ENCODE results near the gene MAD1L1. TPM values are rescaled to one million over a fixed set of nuclear protein-coding genes. Genes with fewer than 3 reads are reported as not detected.

MAD1L1 gene
- total RNA-seq, 2 experiments from 2014 or later = 58.3 to 65.3 TPM

DNA sequence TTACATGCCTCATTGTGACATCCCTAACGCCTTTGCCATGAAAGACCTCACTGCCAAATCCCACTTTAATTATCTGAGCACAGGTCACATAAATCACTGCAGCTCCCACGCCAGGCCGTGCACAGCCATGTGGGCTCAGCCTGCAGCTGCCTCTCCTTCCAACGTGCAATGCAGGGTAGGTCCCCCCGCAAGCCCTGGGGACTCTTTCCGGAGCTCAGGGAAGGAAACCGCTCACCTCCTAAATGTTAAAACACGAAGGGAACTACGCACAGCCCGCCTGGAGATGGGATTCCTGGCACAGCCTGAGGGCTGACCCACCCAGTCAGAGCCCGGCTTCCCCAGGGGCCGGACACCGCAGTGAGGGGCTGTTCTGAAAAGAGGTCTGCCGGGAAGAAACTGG is 128.0 kb downstream of the MAD1L1 start:
- no peaks in the 10 kb centered on the region for H3K79me2 ChIP-seq (ENCODE audit: insufficient read depth, low read depth, low read length)
- peak overlapping the region; percentile 12; the same call in 1 of the 2 replicates for H3K4me2 ChIP-seq (ENCODE audit: low read length)
- H2AFZ ChIP-seq (ENCODE audit: low read length) = no peak overlapping the region; the same call in 1 of the 2 replicates
- H3K9me2 ChIP-seq (ENCODE audit: insufficient read depth, low read length) = no peaks in the 10 kb centered on the region
- no TSS peak for BruUV-seq (replicated peaks)
- ChIA-PET POLR2A (no interaction called here), CTCF (ENCODE audit: unreplicated experiment) (no interaction called here)
- H3K27ac ChIP-seq (ENCODE audit: low read depth, low read length, poor library complexity, severe bottlenecking) = peak overlapping the region; percentile 48
- H3K36me3 ChIP-seq (ENCODE audit: insufficient read depth, low read length) = no peaks in the 10 kb centered on the region
- TF ChIP-seq EZH2phosphoT487 (IDR thresholded peaks at IDR 0.05; ENCODE audit: borderline replicate concordance, low read depth, low read length) = no peak
- TF ChIP-seq, protein P1, sequence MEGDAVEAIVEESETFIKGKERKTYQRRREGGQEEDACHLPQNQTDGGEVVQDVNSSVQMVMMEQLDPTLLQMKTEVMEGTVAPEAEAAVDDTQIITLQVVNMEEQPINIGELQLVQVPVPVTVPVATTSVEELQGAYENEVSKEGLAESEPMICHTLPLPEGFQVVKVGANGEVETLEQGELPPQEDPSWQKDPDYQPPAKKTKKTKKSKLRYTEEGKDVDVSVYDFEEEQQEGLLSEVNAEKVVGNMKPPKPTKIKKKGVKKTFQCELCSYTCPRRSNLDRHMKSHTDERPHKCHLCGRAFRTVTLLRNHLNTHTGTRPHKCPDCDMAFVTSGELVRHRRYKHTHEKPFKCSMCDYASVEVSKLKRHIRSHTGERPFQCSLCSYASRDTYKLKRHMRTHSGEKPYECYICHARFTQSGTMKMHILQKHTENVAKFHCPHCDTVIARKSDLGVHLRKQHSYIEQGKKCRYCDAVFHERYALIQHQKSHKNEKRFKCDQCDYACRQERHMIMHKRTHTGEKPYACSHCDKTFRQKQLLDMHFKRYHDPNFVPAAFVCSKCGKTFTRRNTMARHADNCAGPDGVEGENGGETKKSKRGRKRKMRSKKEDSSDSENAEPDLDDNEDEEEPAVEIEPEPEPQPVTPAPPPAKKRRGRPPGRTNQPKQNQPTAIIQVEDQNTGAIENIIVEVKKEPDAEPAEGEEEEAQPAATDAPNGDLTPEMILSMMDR (conservative IDR thresholded peaks at IDR 0.05; ENCODE audit: low read length) = no peak
- no peak overlapping the region for H3K4me3 ChIP-seq (ENCODE audit: low read depth, low read length, poor library complexity, severe bottlenecking)
- no peaks in the 10 kb centered on the region for H4K20me1 ChIP-seq (ENCODE audit: insufficient read depth, low read length)
- H3K4me1 ChIP-seq (ENCODE audit: insufficient read depth, low read length, poor library complexity, severe bottlenecking) = peaks cover 62% of the 10 kb centered on the region
- intact Hi-C loops (cut with micrococcal nuclease; ENCODE audit: unreplicated experiment) = loop anchor here (5.0 kb wide), 2 partner anchors 37 to 88 kb away; no protein-coding TSS in a partner anchor
- DNase-seq (ENCODE audit: low spot score) = no peak
- no peaks in the 10 kb centered on the region for H3K9me3 ChIP-seq (ENCODE audit: low read length)

DNA sequence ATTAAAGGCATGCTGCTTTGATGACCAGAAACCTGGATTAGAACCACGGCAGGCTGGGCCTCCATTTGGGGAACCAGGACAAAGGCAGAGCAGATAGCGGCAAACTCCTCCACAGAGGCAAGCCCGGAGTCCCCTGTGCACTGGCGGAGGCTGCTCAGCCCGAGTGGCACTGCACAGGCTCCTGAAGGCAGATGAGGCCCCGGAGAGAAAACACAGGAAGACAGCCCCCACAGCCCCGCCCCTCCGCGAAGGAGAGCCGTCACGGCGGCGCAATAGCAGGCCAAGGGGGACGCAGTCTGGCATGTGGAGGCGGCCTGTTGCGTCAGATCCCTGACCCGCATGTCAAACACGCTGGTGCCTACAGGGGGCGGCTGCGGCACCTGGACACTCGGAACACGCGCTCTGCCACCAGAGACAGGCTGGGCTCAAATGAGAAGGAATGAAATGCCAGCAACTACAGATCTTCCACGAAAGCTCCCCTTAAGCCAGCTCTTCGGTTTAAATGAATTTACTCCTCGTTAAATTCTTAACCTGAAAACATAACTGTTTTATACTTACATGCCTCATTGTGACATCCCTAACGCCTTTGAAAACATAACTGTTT is 128.5 kb downstream of the MAD1L1 start:
- Histone ChIP-seq H2AFZ (ENCODE audit: low read length) (no peak overlapping the region; the same call in 1 of the 2 replicates), H3K9me3 (ENCODE audit: low read length) (no peaks in the 10 kb centered on the region), H3K36me3 (ENCODE audit: insufficient read depth, low read length) (no peaks in the 10 kb centered on the region), H3K79me2 (ENCODE audit: insufficient read depth, low read depth, low read length) (no peaks in the 10 kb centered on the region), H3K4me2 (ENCODE audit: low read length) (peak overlapping the region; percentile 33; the same call in 1 of the 2 replicates), H4K20me1 (ENCODE audit: insufficient read depth, low read length) (no peaks in the 10 kb centered on the region), H3K9me2 (ENCODE audit: insufficient read depth, low read length) (no peaks in the 10 kb centered on the region), H3K4me1 (ENCODE audit: insufficient read depth, low read length, poor library complexity, severe bottlenecking) (peaks cover 62% of the 10 kb centered on the region), H3K27ac (ENCODE audit: low read depth, low read length, poor library complexity, severe bottlenecking) (peak overlapping the region; percentile 48), H3K4me3 (ENCODE audit: low read depth, low read length, poor library complexity, severe bottlenecking) (peak overlapping the region; percentile 2)
- CTCF ChIA-PET (ENCODE audit: unreplicated experiment) = no interaction called here
- no peak for TF ChIP-seq EZH2phosphoT487 (IDR thresholded peaks at IDR 0.05; ENCODE audit: borderline replicate concordance, low read depth, low read length)
- TF ChIP-seq, protein P1 (conservative IDR thresholded peaks at IDR 0.05; ENCODE audit: low read length) = peak; percentile 74
- intact Hi-C loops (cut with micrococcal nuclease; ENCODE audit: unreplicated experiment) = loop anchor here (5.0 kb wide), 2 partner anchors 37 to 88 kb away; no protein-coding TSS in a partner anchor
- POLR2A ChIA-PET = no interaction called here
- peak; percentile 85 for DNase-seq (ENCODE audit: low spot score)
- BruUV-seq (replicated peaks) = no TSS peak

Data from OCI-LY7 (cell line).